ENCODE data around the gene NDC1.

The NDC1 gene

GRCh38 chr1:53732409-53732808 lies 105.7 kb downstream of the NDC1 start:
- DNase-seq (ENCODE audit: low read depth in 2 of 2) = no peak

DNA sequence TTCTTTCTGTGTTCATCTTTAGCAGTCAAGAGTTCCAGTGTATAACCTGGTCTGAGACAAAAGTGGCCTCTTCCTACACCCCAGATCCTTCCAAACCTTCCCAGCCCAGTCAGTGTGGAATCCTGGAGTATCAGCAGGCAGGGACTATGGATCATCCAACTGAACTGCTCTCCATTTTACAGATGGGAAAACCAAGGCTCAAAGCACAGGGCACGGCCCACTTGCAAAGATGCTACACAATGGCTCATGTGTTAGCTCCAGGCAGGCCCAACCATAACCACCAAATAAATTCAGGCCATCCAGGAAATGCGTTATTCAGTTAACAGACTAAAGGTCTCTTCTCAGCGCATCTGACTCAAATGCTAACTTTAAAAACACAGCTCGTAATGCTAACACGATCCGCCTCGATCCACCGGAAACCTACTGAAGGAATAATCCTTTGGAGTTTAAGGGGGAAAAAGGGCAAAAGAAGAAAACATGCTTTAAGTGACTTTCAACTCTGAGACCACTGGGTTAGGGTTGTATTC lies 106.3 kb downstream of the NDC1 start:
- no peak for DNase-seq (ENCODE audit: low read depth in 2 of 2)

DNA sequence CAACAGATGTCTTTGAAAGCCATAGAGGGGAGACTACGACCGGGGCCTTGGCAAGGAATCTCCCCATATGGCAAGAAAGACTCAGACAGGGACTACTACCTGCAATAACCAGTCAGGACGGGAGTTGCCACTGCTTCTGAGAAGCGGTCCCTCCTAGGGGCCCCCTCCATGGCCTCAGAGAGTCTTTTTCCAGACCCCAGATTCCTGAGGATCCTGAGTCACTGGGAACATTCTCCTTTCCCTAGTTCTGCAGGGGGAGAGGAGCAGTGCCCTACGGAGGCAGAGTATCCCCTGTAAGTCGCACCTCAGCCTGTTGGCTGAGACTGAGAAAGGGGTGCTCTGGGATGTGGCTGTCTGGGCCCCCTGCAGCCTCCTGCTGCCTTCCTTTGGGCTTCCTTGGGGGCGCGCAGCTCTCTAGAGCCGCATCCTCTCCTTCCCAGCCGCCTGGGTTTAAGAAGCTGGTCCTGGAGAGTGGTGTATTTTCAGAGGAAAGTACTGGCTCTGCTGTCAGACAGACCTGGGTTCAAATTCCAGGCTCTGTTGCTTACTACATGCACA lies 107.0 kb downstream of the NDC1 start:
- DNase-seq (ENCODE audit: low read depth in 2 of 2) = no peak

- DNase-seq (ENCODE audit: low read depth in 2 of 2) = no peak
Observed at GRCh38 chr1:53730224-53730865, 107.8 kb downstream of the NDC1 start.

DNA sequence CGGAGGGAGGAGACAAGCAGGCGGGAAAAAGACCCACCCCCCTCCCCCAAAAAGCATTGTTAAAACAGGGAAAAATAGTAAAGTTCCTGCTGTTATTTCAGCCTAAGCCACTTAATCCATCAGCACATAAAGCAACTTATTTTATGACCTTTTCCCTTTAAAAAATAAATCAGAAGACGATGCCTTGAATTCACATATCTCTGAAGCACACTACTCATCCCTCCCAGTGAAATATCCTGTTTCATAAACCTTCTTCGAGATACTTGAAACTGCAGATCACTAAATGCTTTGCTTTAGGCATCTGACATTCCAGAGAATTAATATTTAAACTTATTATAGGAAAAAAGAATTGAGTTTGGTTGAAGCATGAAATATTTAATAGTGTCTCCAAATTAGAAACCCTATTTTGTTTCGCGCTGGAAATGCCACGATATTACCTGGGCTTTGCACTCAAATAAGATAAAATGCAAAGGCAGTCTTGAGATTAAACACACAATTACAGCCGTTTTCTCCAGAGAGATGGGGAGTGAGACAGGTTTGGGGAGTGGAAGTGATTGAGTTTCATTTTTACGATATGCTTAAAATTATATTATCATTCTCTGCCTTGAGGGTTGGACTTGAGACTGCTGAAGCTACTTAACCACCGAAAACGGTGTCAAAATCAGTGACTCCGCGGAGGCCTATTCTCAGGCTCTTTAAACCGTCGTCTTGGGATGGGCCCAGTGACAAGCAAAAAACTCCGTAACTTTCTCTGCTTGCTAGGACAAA lies 108.5 kb downstream of the NDC1 start:
- DNase-seq (ENCODE audit: low read depth in 2 of 2) = no peak

- no peak for DNase-seq (ENCODE audit: low read depth in 2 of 2)
Observed at GRCh38 chr1:53728702-53729455, 109.2 kb downstream of the NDC1 start.

DNA sequence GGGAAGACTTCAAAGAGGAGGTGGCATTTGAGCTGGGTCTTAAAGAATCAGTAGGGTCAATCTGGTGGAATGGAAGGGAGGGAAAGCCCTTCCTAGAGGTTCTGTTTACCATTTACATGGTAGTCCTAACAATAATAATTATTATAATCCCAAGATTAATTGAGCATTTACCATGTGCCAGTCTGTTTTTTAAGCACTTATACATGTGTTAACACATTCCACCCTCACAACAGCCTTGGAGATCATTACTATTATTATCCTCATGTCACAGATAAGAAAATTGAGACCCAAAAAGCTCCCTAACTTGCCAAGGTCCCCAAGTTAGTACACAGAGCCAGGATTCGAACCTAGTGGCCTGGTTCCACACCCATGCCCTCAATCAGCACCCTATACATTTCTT lies 109.9 kb downstream of the NDC1 start:
- DNase-seq (ENCODE audit: low read depth in 2 of 2) = no peak

- no peak for DNase-seq (ENCODE audit: low read depth in 2 of 2)
Observed at GRCh38 chr1:53727461-53728092, 110.5 kb downstream of the NDC1 start.

- DNase-seq (ENCODE audit: low read depth in 2 of 2) = no peak
Observed at GRCh38 chr1:53726009-53726600, 112.0 kb downstream of the NDC1 start.

GRCh38 chr1:53725238-53725689 lies 112.8 kb downstream of the NDC1 start:
- DNase-seq (ENCODE audit: low read depth in 2 of 2) = no peak

GRCh38 chr1:53722025-53722424 lies 116.1 kb downstream of the NDC1 start:
- no peak for DNase-seq (ENCODE audit: low read depth in 2 of 2)

GRCh38 chr1:53721088-53721487 lies 117.0 kb downstream of the NDC1 start:
- DNase-seq (ENCODE audit: low read depth in 2 of 2) = no peak

DNA sequence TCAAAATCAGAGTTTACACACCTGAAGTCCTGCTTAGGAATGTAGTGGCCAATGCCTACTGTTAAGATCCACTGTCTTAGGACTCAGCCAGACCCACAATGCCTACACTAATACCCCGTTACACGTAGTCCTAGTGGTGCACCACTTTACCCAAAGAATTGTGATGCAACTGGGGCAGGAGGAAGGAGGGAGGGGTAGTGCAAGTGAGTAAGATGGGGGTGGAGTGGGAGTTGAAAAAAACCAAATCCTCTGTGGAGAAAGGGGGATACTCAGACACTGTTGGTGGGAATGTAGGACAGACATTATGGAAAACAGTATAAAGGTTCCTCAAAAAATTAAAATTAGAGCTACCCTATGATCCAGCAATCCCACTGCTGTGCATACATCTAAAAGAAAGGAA lies 118.6 kb downstream of the NDC1 start:
- DNase-seq (ENCODE audit: low read depth in 2 of 2) = no peak

DNA sequence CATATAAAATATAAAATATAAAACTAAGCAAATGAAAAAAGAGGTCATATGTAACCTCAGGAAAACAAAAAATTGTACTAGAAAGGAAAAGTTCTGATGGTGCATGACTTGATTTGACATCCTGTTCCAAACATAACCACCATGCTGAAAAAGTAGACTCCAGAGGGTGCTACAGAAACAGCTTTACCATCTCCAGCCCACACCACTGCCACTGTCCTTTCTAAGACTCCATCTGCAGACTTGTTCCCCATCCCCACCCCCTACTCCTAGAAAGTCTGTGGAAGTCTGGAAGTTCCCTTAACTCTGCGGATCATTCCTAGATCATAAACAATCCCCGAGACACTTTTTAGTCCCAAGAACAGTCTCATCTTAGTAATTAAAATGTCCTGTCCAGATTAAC lies 119.7 kb downstream of the NDC1 start:
- no peak for DNase-seq (ENCODE audit: low read depth in 2 of 2)

DNA sequence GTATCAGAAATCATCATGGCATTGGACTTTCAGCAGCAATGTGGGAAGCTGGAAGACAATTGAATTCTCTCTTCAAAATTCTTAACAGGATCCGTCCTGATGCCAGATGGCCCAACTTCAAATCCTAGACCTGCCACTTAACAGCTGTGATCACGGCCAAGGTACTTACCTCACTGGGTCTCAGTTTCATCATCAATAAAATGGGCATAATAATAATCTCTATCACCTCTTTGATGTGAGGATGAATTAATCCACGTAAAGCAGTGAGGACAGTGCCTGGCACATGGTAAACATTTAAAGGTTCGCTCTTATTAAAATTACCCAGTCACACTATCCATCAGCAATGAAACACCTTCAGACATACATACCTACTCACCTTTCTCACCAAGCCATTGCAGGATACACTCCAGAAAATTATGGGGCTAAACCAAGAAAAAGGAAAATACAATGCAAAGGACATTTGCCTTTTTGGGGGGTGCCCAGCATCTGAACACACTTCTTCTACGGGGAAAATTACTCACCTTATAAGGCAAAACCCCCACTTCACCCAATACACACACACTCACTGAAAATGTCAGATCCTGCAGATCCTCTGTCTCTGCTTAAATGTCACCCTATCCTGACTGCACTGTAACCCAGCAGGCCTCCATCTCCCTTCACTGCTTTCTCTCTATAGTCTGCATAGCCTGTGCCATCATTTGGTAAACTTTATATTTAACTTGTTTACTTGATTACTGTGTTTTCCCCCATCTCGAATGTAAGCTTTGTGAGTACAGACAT lies 120.9 kb downstream of the NDC1 start:
- DNase-seq (ENCODE audit: low read depth in 2 of 2) = no peak

DNA sequence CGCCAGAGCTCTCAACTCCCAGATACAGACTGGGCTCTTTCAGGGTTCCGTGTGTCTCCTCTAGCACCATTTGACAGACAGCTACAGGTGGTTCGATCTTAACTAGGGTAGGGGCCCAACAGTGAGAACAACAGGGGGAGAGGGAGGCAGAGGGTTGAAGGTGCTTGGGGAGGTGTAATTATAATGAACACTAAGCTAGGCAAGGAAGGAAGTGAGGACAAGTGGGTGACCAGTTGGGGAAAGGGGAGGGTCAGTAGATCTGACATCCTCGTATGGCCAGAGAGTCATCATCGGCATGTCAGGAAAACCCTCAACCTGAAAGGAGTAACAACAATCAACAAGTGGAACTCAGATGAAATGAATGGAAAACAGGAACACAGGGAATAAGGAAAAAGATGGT lies 121.9 kb downstream of the NDC1 start:
- DNase-seq (ENCODE audit: low read depth in 2 of 2) = no peak

DNA sequence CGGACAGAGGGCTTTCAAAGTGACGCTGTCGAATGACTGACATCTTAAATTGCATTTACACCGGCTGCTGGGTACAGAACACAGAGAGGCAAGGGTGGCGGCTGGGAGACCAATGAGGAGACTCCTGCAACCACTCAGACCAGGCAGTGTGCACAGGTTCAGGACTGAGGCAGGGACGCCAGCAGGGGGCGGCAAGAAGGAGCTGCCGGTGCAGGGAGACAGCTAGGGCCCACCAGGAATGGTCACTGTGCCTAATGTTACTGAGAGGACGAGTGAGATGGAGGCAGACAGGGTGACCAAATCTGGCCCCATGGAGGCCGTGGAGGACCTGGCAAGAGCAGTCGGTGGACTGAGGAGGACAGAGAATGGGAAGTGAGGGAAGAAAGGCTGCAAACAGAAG lies 122.6 kb downstream of the NDC1 start:
- DNase-seq (ENCODE audit: low read depth in 2 of 2) = no peak
